Large intestine (tissue), 3 donors: Measurements from ENCODE around the gene CCDC60. TPM values are rescaled to one million over a fixed set of nuclear protein-coding genes. Genes with fewer than 3 reads are reported as not detected.

Experiments used
- DNase-seq, 2 donors: peaks; one replicate each; pipeline versions ENCODE4 v3.0.0 to v3.0.0-alpha.2; 2013
- H3K27ac ChIP-seq: one replicate; pipeline ENCODE4 v1.5.1; 2013; ENCODE audit warnings: low read length
- H3K27me3 ChIP-seq: 2 replicates; pipeline ENCODE4 v1.6.1; 2013; ENCODE audit warnings: low read length; ENCODE audit not compliant: control insufficient read depth, insufficient read depth
- H3K36me3 ChIP-seq: 2 replicates; pipeline ENCODE4 v1.6.1; 2013; ENCODE audit warnings: low read length; ENCODE audit not compliant: control insufficient read depth, insufficient read depth
- H3K4me1 ChIP-seq: one replicate; pipeline ENCODE4 v1.6.1; 2013; ENCODE audit warnings: low read length; ENCODE audit not compliant: control insufficient read depth, insufficient read depth
- H3K4me3 ChIP-seq: one replicate; pipeline ENCODE4 v1.5.1; 2013; ENCODE audit warnings: low read length
- H3K9me3 ChIP-seq: one replicate; pipeline ENCODE4 v1.6.1; 2013; ENCODE audit warnings: mild to moderate bottlenecking, low read depth, low read length, moderate library complexity; ENCODE audit not compliant: control insufficient read depth
- WGBS: methylation state at CpG from one replicate; pipeline ENCODE4 v1.1.5; 2013; ENCODE audit warnings: low lambda C conversion rate; ENCODE audit not compliant: insufficient coverage; 5-methylcytosine and 5-hydroxymethylcytosine counted together
- polyA plus RNA-seq: library from polyadenylated mRNA; unstranded; fragments of 120-200 nt; gene quantifications from one replicate; pipeline ENCODE4 v1.2.1, GENCODE V29; 2013

Gene CCDC60
- polyA plus RNA-seq, 1 donor = 0.01 TPM

GRCh38 chr12:119461636-119462214 lies 127.2 kb downstream of the CCDC60 start:
- H3K9me3 ChIP-seq = no peaks in the 10 kb centered on the region
- H3K27ac ChIP-seq = no peak overlapping the region
- H3K36me3 ChIP-seq = no peaks in the 10 kb centered on the region
- 78% methylated on average over 3 of the region's 8 CpGs for WGBS
- no peak overlapping the region for H3K4me3 ChIP-seq
- no peak for DNase-seq
- no peaks in the 10 kb centered on the region for H3K27me3 ChIP-seq
- no peaks in the 10 kb centered on the region for H3K4me1 ChIP-seq

- Histone ChIP-seq H3K27me3 (no peaks in the 10 kb centered on the region), H3K4me3 (no peak overlapping the region), H3K36me3 (no peaks in the 10 kb centered on the region), H3K4me1 (no peaks in the 10 kb centered on the region), H3K27ac (no peak overlapping the region), H3K9me3 (no peaks in the 10 kb centered on the region)
- DNase-seq = no peak
- WGBS = 57% methylated on average over 1 of the region's 8 CpGs
Observed at GRCh38 chr12:119463211-119463926, 128.8 kb downstream of the CCDC60 start.

- DNase-seq = no peak
- no peak overlapping the region for H3K27ac ChIP-seq
- H3K4me3 ChIP-seq = no peak overlapping the region
- H3K9me3 ChIP-seq = no peaks in the 10 kb centered on the region
- no peaks in the 10 kb centered on the region for H3K36me3 ChIP-seq
- H3K27me3 ChIP-seq = no peaks in the 10 kb centered on the region
- no peaks in the 10 kb centered on the region for H3K4me1 ChIP-seq
Observed at GRCh38 chr12:119468296-119468695, 133.8 kb downstream of the CCDC60 start.

- Histone ChIP-seq H3K4me1 (no peaks in the 10 kb centered on the region), H3K27me3 (no peaks in the 10 kb centered on the region), H3K9me3 (no peaks in the 10 kb centered on the region), H3K4me3 (no peak overlapping the region), H3K36me3 (no peaks in the 10 kb centered on the region), H3K27ac (no peak overlapping the region)
- DNase-seq = no peak
- WGBS = no CpG with 5 or more reads among the region's 4 CpGs
Observed at GRCh38 chr12:119475650-119476049, 141.1 kb downstream of the CCDC60 start.

GRCh38 chr12:119476951-119477350 lies 142.4 kb downstream of the CCDC60 start:
- Histone ChIP-seq H3K9me3 (no peaks in the 10 kb centered on the region), H3K27ac (no peak overlapping the region), H3K27me3 (no peaks in the 10 kb centered on the region), H3K4me1 (no peaks in the 10 kb centered on the region), H3K4me3 (no peak overlapping the region), H3K36me3 (no peaks in the 10 kb centered on the region)
- WGBS = 100% methylated on average over 1 of the region's 3 CpGs
- no peak for DNase-seq

GRCh38 chr12:119479121-119479561 lies 144.6 kb downstream of the CCDC60 start:
- Histone ChIP-seq H3K4me1 (no peaks in the 10 kb centered on the region), H3K36me3 (no peaks in the 10 kb centered on the region), H3K27ac (no peak overlapping the region), H3K4me3 (no peak overlapping the region), H3K9me3 (no peaks in the 10 kb centered on the region), H3K27me3 (no peaks in the 10 kb centered on the region)
- WGBS = 93% methylated on average over 3 of the region's 10 CpGs
- no peak for DNase-seq

GRCh38 chr12:119480551-119480950 lies 146.0 kb downstream of the CCDC60 start:
- Histone ChIP-seq H3K36me3 (no peaks in the 10 kb centered on the region), H3K27me3 (no peaks in the 10 kb centered on the region), H3K9me3 (no peaks in the 10 kb centered on the region), H3K4me3 (no peak overlapping the region), H3K27ac (no peak overlapping the region), H3K4me1 (no peaks in the 10 kb centered on the region)
- no peak for DNase-seq
- WGBS = no CpG with 5 or more reads among the region's 1 CpG

- Histone ChIP-seq H3K36me3 (no peaks in the 10 kb centered on the region), H3K27ac (no peak overlapping the region), H3K4me1 (no peaks in the 10 kb centered on the region), H3K9me3 (no peaks in the 10 kb centered on the region), H3K4me3 (no peak overlapping the region), H3K27me3 (no peaks in the 10 kb centered on the region)
- no CpG with 5 or more reads among the region's 4 CpGs for WGBS
- no peak for DNase-seq
Observed at GRCh38 chr12:119486599-119487154, 152.1 kb downstream of the CCDC60 start.

- no peaks in the 10 kb centered on the region for H3K36me3 ChIP-seq
- H3K4me1 ChIP-seq = no peaks in the 10 kb centered on the region
- no peak overlapping the region for H3K27ac ChIP-seq
- no CpG with 5 or more reads among the region's 5 CpGs for WGBS
- no peaks in the 10 kb centered on the region for H3K9me3 ChIP-seq
- no peak overlapping the region for H3K4me3 ChIP-seq
- H3K27me3 ChIP-seq = no peaks in the 10 kb centered on the region
- no peak for DNase-seq
Observed at GRCh38 chr12:119491814-119492213, 157.3 kb downstream of the CCDC60 start.

GRCh38 chr12:119500209-119500608 lies 165.7 kb downstream of the CCDC60 start:
- Histone ChIP-seq H3K36me3 (no peaks in the 10 kb centered on the region), H3K4me3 (no peak overlapping the region), H3K27ac (no peak overlapping the region), H3K4me1 (no peaks in the 10 kb centered on the region), H3K9me3 (no peaks in the 10 kb centered on the region), H3K27me3 (no peaks in the 10 kb centered on the region)
- WGBS = no CpG with 5 or more reads among the region's 4 CpGs
- DNase-seq = no peak

GRCh38 chr12:119501052-119501451 lies 166.5 kb downstream of the CCDC60 start:
- Histone ChIP-seq H3K4me1 (no peaks in the 10 kb centered on the region), H3K4me3 (no peak overlapping the region), H3K27me3 (no peaks in the 10 kb centered on the region), H3K27ac (no peak overlapping the region), H3K9me3 (no peaks in the 10 kb centered on the region), H3K36me3 (no peaks in the 10 kb centered on the region)
- no peak for DNase-seq
- WGBS = no CpG with 5 or more reads among the region's 2 CpGs
